ENCODE results near the gene ATP6V1F. TPM values are rescaled to one million over a fixed set of nuclear protein-coding genes. Genes with fewer than 3 reads are reported as not detected.
A peak's percentile ranks its signal among the peaks of the same experiment; 100 is the strongest.

The ATP6V1F gene
- total and polyA plus RNA-seq, 12 donors: 96.7 to 189 (median 125) TPM

DNA sequence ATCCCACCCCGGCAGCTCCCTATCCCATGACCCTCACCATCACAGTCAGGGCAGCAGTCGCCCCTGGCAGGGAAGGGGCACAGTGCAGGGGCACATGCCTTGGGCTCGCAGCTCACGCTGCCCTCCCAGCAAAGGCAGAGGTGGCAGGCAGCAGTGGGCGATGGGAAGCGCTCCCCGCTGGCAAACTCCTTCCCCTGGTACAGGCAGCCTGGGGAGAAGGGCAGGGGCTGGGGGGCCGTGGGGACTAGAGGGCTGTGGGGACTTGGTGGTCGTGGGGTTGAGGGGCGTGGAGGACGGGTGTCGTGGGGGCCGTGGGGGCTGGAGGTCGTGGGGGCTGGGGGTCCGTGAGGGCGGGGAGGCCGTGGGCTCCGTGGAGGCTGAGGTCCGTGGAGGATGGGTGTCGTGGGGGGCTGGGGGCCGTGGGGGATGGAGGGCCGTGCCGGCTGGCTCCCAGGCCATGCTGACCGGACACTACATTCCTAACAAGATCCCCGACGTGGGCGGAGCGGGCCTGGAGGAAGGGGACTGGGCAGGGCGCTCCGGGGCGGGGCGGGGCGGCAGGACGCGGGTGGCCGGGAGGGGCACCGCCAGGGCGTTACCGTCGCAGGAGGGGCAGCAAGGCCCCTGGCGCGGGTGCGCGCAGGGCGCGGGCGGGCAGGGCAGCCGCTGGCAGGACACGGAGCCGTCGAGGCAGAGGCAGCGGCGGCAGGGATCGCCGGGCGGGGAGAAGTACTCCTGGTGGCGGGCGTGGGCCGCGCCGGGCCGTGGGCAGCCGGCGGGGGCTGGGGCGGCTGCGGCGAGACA, 27.9 kb downstream of the ATP6V1F start:
- TF ChIP-seq CTCF (IDR thresholded peaks at IDR 0.05): no peak
- DNase-seq (no peak), ATAC-seq (peak in 2 of 8 donors; percentile 31 to 38)

DNA sequence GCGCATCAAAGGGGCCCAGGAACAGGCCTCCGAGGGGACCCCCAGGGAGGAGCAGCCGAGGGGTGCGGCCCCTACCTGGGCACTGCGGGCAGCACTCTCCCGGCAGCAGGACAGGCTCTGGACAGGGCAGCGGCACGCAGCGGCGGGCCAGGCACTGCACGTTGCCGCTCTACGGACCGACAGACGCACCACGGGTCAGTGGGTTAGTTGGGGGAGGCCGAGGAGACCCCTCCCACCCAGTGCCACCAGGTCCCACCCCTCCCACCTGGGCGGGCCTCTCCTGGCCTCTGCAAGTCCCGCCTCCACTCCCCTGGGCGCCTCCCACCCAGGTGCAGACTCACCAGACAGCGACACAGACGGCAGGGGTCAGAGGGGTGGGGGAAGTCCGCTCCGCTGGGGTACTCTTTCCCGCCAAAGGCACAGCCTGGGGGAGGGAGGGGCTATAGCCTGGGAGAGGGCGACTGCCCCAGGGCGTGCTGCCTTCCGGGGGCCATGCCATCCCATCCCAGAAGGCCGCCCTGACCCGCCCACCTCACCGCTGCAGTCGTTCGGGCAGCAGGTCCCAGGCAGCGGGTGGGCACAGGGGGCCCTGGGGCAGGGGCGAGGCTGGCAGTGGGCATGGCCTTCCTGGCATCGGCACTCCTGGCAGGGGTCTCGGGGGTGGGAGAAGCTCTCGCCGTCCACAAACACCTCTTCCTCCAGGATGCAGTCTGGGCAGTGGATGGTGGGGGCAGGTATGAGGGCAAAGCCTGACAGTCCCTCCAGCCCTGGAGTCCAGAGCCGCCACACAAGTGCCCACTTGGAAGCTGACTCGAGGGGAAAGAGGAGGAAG, 28.7 kb downstream of the ATP6V1F start:
- no peaks in the 10 kb centered on the region for H3K9me3 ChIP-seq
- H3K27me3 ChIP-seq: peaks cover 11 to 40% (median 13%) of the 10 kb centered on the region in 7 donors
- no peaks in the 10 kb centered on the region for H3K36me3 ChIP-seq
- WGBS, 2 donors: 28 to 31% methylated on average over 37 to 41 of the region's 41 CpGs
- no peak for DNase-seq
- H3K4me3 ChIP-seq: peak overlapping the region in 7 of 10 donors; percentile 5 to 39 (median 22)
- no peak for TF ChIP-seq CTCF (IDR thresholded peaks at IDR 0.05)
- intact Hi-C loops (cut with DNase I): loop anchor here in 1 of 10 donors (10.0 kb wide), 1 partner anchor 227 kb away; no protein-coding TSS in a partner anchor
- peak in 4 of 8 donors; percentile 3 to 26 (median 11) for ATAC-seq
- H3K4me1 ChIP-seq: peaks cover 0 to 5% (median 0%) of the 10 kb centered on the region in 9 donors
- H3K27ac ChIP-seq: no peak overlapping the region

More for the DNA sequence above, 27.9 kb downstream of the ATP6V1F start:
- 24 to 26% methylated on average over 62 to 67 of the region's 67 CpGs for WGBS, 2 donors
- H3K36me3 ChIP-seq: no peaks in the 10 kb centered on the region
- H3K4me3 ChIP-seq: peak overlapping the region in 7 of 10 donors; percentile 5 to 39 (median 22)
- peaks cover 0 to 5% (median 0%) of the 10 kb centered on the region in 9 donors for H3K4me1 ChIP-seq
- H3K27ac ChIP-seq: no peak overlapping the region
- intact Hi-C loops (cut with DNase I): loop anchor here in 1 of 10 donors (10.0 kb wide), 1 partner anchor 226 kb away; no protein-coding TSS in a partner anchor
- peaks cover 11 to 40% (median 13%) of the 10 kb centered on the region in 7 donors for H3K27me3 ChIP-seq
- H3K9me3 ChIP-seq: no peaks in the 10 kb centered on the region

GRCh38 chr7:128891942-128892269, 29.2 kb downstream of the ATP6V1F start:
- H3K27me3 ChIP-seq: peaks cover 11 to 40% (median 13%) of the 10 kb centered on the region in 7 donors
- no peaks in the 10 kb centered on the region for H3K36me3 ChIP-seq
- H3K27ac ChIP-seq: no peak overlapping the region
- peaks cover 0 to 5% (median 0%) of the 10 kb centered on the region in 9 donors for H3K4me1 ChIP-seq
- TF ChIP-seq CTCF (IDR thresholded peaks at IDR 0.05): no peak
- DNase-seq: no peak
- no peak overlapping the region for H3K4me3 ChIP-seq
- intact Hi-C loops (cut with DNase I): loop anchor here in 1 of 10 donors (10.0 kb wide), 1 partner anchor 227 kb away; no protein-coding TSS in a partner anchor
- no peak for ATAC-seq
- no peaks in the 10 kb centered on the region for H3K9me3 ChIP-seq
- WGBS, 2 donors: 85% methylated on average over 11 of the region's 11 CpGs

Measured in heart right ventricle (tissue), 16 donors.